ENCODE measurements around the gene STAM. TPM values are rescaled to one million over a fixed set of nuclear protein-coding genes. Genes with fewer than 3 reads are reported as not detected.
"Not testable (repeated sequence)": the region's sequence is repeated elsewhere in the genome, so short reads cannot be mapped to it uniquely, and the experiment has no call there.

The STAM gene
- polyA plus RNA-seq, 10 donors: 20.6 to 33.0 (median 23.4) TPM

DNA sequence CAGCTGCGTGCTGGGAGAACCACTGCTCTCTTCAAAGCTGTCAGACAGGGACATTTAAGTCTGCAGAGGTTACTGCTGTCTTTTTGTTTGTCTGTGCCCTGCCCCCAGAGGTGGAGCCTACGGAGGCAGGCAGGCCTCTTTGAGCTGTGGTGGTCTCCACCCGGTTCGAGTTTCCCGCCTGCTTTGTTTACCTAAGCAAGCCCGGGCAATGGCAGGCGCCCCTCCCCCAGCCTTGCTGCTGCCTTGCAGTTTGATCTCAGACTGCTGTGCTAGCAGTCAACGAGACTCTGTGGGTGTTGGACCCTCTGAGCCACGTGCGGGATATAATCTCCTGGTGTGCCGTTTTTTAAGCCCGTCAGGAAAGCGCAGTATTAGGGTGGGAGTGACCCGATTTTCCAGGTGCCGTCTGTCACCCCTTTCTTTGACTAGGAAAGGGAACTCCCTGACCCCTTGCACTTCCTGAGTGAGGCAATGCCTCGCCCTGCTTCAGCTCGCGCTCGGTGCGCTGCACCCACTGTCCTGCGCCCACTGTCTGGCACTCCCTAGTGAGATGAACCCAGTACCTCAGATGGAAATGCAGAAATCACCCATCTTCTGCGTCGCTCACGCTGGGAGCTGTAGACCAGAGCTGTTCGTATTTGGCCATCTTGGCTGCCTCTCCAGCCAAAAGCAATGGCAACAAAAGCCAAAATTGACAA, 78.5 kb downstream of the STAM start:
- not testable (repeated sequence) for DNase-seq

GRCh38 chr10:17725703-17726102, 81.8 kb downstream of the STAM start:
- no peak for DNase-seq

GRCh38 chr10:17729630-17730029, 85.7 kb downstream of the STAM start:
- DNase-seq: no peak

DNA sequence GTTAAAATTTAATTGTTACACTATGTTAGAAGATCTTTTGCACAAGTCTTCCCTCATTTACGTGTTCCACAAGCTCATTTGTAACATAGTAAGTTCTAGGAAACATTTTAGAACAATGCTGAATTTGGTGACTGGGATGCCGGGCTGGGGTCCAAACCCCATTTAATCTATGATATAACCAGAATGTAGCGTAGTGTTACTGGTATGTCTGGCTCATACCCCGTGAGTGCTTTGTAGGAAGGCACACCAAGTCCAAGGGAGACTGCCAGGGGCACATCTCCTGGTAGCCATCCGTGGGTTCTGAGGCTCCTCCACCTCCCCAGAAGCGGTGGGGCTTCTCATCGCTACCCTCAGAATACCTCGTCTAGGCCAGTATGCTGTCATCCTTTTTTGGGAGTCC, 86.7 kb downstream of the STAM start:
- DNase-seq: no peak

DNA sequence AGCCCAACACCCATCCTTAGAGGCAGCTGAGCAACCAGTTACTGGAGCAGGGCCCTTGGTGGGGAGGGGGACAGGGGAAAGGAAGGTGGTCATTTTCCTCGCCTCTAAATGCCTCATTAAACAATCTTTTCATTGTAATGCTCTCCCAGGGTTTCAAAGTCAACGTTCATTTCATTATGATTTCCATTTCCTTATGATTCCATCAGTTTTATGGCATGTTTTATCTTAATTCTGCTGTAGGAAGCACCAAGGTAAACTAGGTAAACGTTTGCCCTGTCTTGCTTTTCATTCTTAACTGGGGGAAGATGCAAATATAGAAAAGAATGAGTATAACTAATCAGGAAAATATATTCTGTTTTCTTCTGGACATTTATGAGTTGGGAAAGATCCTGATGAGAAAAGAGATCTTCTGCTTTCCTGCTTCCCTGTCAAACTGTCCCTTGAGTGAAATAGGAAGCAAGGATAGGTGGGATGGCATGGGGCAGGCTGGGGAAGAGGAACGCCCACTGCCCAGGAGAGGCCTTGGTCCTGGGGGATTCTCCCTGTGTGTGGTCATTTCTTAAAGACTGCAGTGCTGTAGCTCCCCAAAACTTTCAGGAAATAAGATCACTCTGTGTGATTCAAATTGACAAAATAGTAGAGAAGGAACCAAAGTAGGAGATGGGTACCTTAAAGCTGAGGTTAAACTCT, 87.5 kb downstream of the STAM start:
- no peak for DNase-seq

- DNase-seq: no peak
These were observed 89.7 kb downstream of the STAM start for GRCh38 chr10:17733620-17734019.

- DNase-seq: no peak
These were observed 90.6 kb downstream of the STAM start for GRCh38 chr10:17734432-17735080.

- no peak for DNase-seq
These were observed 91.4 kb downstream of the STAM start for GRCh38 chr10:17735166-17735941.

GRCh38 chr10:17736223-17736622, 92.3 kb downstream of the STAM start:
- DNase-seq: no peak

GRCh38 chr10:17737027-17737965, 93.3 kb downstream of the STAM start:
- peak; percentile 15 to 43 (median 22) for DNase-seq

DNA sequence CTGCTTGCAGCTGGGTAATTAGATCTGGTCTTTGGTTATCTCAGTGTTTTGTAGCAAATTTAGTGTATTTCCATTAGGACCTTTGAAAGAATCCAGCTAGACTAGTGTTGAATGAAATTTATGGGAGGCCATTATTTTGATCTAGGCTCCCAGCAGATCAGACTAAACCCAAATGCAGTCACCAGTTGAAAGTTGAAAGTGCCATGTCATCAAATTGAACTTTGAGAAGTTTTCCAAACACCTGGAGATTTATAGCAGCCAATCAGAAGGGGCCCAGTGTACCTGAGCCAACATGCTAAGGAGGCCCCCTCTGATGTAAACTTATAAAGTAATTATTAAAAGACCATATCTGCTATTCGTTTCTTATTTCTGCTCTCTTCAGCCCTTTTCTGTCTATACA, 96.7 kb downstream of the STAM start:
- DNase-seq: no peak

- DNase-seq: peak; percentile 18 to 62 (median 49)
These were observed 99.0 kb downstream of the STAM start for GRCh38 chr10:17742918-17743317.

GRCh38 chr10:17743437-17743836, 99.5 kb downstream of the STAM start:
- DNase-seq: no peak

GRCh38 chr10:17744341-17744861, 100.5 kb downstream of the STAM start:
- DNase-seq: peak in 1 of 3 donors; percentile 26

DNA sequence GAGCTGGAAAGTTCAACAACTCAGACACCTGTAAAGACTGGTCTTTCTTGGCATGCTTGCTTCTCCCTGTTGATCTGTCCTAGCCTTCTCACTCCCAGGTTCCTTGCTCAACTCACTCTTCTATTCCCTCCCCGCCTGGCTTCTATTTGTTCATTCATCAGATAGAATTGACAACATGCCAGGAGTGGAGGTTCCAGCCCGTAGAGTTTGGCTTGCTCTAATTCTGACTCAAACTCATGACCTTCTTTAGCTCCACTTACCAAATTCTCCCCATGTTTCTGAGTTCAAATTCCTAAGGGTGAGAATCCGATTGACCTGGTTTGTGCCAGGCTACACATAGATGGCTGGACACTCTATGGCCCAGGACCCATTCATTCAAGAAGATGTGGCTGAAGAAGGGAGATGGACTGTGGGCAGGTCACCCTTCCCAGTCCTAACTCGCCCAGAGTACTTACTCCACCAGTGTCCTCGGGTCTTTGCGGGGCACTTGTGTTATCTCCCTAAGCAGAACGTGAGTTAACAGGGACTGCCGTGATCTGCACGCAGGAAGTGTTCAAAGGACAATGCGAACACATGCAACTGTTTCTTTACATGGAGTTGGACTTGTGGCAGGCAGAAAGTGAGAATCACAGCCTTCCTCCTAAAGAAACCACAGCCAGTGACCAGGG, 104.1 kb downstream of the STAM start:
- no peak for DNase-seq

DNA sequence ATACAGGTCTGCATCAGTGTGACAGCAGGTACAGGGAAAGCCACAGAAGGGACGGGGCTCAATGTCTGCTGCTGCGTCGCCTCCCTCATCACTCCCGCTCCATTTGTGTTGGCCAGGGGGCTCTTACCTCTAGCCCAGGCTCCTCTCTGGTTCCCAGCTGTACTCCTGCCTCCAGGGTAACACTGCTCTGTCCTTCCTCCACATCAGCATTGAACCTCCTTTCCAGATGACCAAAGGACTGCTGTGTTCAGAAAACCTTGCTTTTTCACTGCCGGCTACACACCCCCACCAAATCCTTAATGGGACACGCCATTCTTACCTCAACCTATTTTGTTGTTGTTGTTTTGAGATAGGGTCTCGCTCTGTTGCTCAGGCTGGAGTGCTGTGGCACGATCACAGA, 105.9 kb downstream of the STAM start:
- DNase-seq: no peak

GRCh38 chr10:17751781-17752445, 108.0 kb downstream of the STAM start, which contains the start of gene TMEM236:
Gene TMEM236 (plus strand): TSS chr10:17752201. CDS start chr10:17752296, 95 bp downstream.
- DNase-seq: no peak

- DNase-seq: peak in 1 of 3 donors; percentile 14
These were observed 112.7 kb downstream of the STAM start for GRCh38 chr10:17756557-17757217.

DNA sequence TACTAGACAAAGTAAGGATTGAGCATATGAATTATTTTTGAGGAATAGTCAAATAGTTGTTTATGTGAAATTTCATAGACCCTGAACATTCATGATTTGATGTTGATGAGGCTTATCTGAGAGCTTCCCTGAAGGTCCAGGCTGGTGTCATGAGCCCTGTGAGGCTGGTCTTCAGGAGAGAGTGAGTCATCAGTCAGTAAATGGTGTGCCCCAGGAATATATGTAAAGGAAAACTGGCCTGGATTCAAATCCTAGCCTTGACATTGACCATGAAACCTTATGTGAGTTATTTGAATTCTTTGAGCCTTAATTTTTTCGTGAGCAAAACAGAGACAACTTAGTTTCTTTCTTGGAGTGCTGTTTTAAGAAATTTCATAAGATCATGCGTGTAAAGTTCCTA, 114.2 kb downstream of the STAM start:
- DNase-seq: no peak
